ENCODE measurements around the gene CSRP1.
A peak's percentile ranks its signal among the peaks of the same experiment; 100 is the strongest.

The CSRP1 gene

GRCh38 chr1:201461645-201462441, 45.1 kb downstream of the CSRP1 start:
- Histone ChIP-seq H3K4me1 (ENCODE audit: control insufficient read depth, insufficient read depth, low read length, poor library complexity, severe bottlenecking) (peaks cover 51% of the 10 kb centered on the region), H3K36me3 (ENCODE audit: control insufficient read depth, insufficient read depth, low read length) (peaks cover 26% of the 10 kb centered on the region), H3K27ac (ENCODE audit: low read depth, low read length, severe bottlenecking) (peak overlapping the region; percentile 95), H3K4me3 (ENCODE audit: extremely low read depth, insufficient read depth, low read length, poor library complexity, severe bottlenecking) (no peak overlapping the region), H3K9me3 (ENCODE audit: control insufficient read depth, low read length) (no peaks in the 10 kb centered on the region)
- 80 to 87% methylated on average over 11 to 13 of the region's 13 CpGs for WGBS, 2 experiments (ENCODE audit: insufficient coverage in 2 of 2)

GRCh38 chr1:201460814-201461644, 45.9 kb downstream of the CSRP1 start:
- H3K9me3 ChIP-seq (ENCODE audit: control insufficient read depth, low read length), result no peaks in the 10 kb centered on the region
- peaks cover 54% of the 10 kb centered on the region for H3K4me1 ChIP-seq (ENCODE audit: control insufficient read depth, insufficient read depth, low read length, poor library complexity, severe bottlenecking)
- peaks cover 21% of the 10 kb centered on the region for H3K36me3 ChIP-seq (ENCODE audit: control insufficient read depth, insufficient read depth, low read length)
- peak overlapping the region; percentile 95 for H3K27ac ChIP-seq (ENCODE audit: low read depth, low read length, severe bottlenecking)
- 83 to 85% methylated on average over 4 to 6 of the region's 8 CpGs for WGBS, 2 experiments (ENCODE audit: insufficient coverage in 2 of 2)
- no peak overlapping the region for H3K4me3 ChIP-seq (ENCODE audit: extremely low read depth, insufficient read depth, low read length, poor library complexity, severe bottlenecking)

GRCh38 chr1:201459775-201460174, 47.1 kb downstream of the CSRP1 start:
- peaks cover 54% of the 10 kb centered on the region for H3K4me1 ChIP-seq (ENCODE audit: control insufficient read depth, insufficient read depth, low read length, poor library complexity, severe bottlenecking)
- H3K9me3 ChIP-seq (ENCODE audit: control insufficient read depth, low read length), result no peaks in the 10 kb centered on the region
- WGBS, 2 experiments (ENCODE audit: insufficient coverage in 2 of 2), result 92 to 100% methylated on average over 4 to 5 of the region's 5 CpGs
- H3K36me3 ChIP-seq (ENCODE audit: control insufficient read depth, insufficient read depth, low read length), result peaks cover 9% of the 10 kb centered on the region
- no peak overlapping the region for H3K4me3 ChIP-seq (ENCODE audit: extremely low read depth, insufficient read depth, low read length, poor library complexity, severe bottlenecking)
- no peak overlapping the region for H3K27ac ChIP-seq (ENCODE audit: low read depth, low read length, severe bottlenecking)

DNA sequence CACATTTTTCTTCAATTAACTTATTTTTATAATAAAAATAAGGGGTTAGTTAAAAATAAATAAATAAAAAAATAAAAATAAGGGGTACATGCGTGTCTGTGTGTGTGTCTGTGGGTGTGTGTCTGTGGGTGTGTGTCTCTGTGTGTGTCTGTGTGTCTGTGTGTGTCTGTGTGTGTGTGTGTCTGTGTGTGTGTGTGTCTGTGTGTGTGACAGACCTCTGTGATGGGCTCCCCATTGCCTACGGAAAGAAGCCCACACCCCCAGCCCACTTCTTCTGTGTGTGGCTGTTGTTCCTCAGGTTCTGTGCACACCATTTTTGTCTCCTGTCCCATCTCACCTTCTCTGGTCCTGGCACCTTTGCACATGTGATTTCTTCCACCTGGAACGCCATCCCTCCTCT, 47.9 kb downstream of the CSRP1 start:
- 94 to 100% methylated on average over 1 to 2 of the region's 3 CpGs for WGBS, 2 experiments (ENCODE audit: insufficient coverage in 2 of 2)
- peaks cover 55% of the 10 kb centered on the region for H3K4me1 ChIP-seq (ENCODE audit: control insufficient read depth, insufficient read depth, low read length, poor library complexity, severe bottlenecking)
- no peak overlapping the region for H3K27ac ChIP-seq (ENCODE audit: low read depth, low read length, severe bottlenecking)
- no peaks in the 10 kb centered on the region for H3K9me3 ChIP-seq (ENCODE audit: control insufficient read depth, low read length)
- no peak overlapping the region for H3K4me3 ChIP-seq (ENCODE audit: extremely low read depth, insufficient read depth, low read length, poor library complexity, severe bottlenecking)
- H3K36me3 ChIP-seq (ENCODE audit: control insufficient read depth, insufficient read depth, low read length), result peaks cover 2% of the 10 kb centered on the region

GRCh38 chr1:201457508-201457960, 49.4 kb downstream of the CSRP1 start:
- Histone ChIP-seq H3K4me1 (ENCODE audit: control insufficient read depth, insufficient read depth, low read length, poor library complexity, severe bottlenecking) (peaks cover 57% of the 10 kb centered on the region), H3K9me3 (ENCODE audit: control insufficient read depth, low read length) (no peaks in the 10 kb centered on the region), H3K36me3 (ENCODE audit: control insufficient read depth, insufficient read depth, low read length) (no peaks in the 10 kb centered on the region), H3K27ac (ENCODE audit: low read depth, low read length, severe bottlenecking) (peak overlapping the region; percentile 99), H3K4me3 (ENCODE audit: extremely low read depth, insufficient read depth, low read length, poor library complexity, severe bottlenecking) (no peak overlapping the region)
- WGBS, 2 experiments (ENCODE audit: insufficient coverage in 2 of 2), result 65 to 93% methylated on average over 3 of the region's 4 CpGs

DNA sequence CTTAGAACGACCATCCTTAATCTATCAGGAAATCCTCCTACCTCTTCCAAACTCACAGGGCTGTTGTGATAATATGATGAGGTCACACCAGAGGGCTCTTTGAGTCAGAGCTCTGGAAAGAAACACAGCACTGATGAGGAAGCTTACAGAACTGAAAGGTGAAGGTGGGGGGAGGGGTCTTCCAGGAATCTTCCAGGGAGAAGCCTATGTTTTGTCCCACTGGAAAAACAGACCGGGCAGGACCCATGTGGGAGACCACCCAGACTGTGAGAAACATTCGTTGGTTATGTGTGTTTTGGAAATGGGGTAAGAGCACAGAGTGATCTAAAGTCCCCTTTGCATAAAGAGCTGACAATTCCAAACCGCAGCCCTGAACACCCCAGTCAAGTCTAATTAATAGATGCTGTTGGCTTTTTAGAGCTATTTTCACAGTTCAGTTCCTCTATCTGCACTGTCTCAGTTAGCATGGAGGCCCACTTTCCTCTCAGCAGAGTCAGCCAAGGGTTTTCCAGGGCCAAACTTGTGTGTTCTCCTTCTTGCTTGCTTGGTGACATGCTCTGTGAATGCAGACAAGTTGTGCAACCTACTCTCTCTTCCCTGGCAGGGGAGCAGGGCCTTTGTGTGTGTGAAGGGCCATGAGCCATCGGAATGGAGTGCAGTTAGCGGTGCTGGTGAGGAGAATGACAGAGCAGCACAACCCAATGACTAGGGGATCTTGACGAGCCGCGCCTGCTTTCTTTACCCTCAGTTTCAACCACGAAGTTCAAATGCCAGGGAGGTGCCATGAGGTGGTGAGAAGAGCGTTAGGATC, 50.2 kb downstream of the CSRP1 start:
- Histone ChIP-seq H3K36me3 (ENCODE audit: control insufficient read depth, insufficient read depth, low read length) (no peaks in the 10 kb centered on the region), H3K27ac (ENCODE audit: low read depth, low read length, severe bottlenecking) (peak overlapping the region; percentile 99), H3K9me3 (ENCODE audit: control insufficient read depth, low read length) (no peaks in the 10 kb centered on the region), H3K4me1 (ENCODE audit: control insufficient read depth, insufficient read depth, low read length, poor library complexity, severe bottlenecking) (peaks cover 55% of the 10 kb centered on the region), H3K4me3 (ENCODE audit: extremely low read depth, insufficient read depth, low read length, poor library complexity, severe bottlenecking) (no peak overlapping the region)
- WGBS, 2 experiments (ENCODE audit: insufficient coverage in 2 of 2), result 60 to 73% methylated on average over 8 of the region's 11 CpGs

DNA sequence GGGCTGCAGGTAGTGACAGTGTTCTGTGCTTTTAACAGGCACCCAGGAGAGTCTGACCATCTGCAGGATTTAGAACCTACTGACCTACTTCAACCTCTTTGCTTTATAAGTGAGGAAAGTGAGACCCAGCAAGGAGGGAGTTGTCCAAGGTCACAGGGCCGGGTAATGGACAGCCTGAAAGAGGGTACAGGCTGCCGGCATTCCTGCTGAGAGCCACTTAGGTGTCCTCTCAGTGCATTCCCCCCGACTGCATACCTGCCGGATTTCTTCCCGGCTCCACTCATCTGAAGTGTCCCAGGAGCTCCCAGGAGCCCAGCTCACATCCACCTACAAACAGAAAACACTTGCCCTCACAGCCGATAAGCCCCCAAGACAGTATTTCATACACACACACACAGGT, 51.8 kb downstream of the CSRP1 start:
- Histone ChIP-seq H3K4me1 (ENCODE audit: control insufficient read depth, insufficient read depth, low read length, poor library complexity, severe bottlenecking) (peaks cover 52% of the 10 kb centered on the region), H3K36me3 (ENCODE audit: control insufficient read depth, insufficient read depth, low read length) (no peaks in the 10 kb centered on the region), H3K9me3 (ENCODE audit: control insufficient read depth, low read length) (no peaks in the 10 kb centered on the region), H3K4me3 (ENCODE audit: extremely low read depth, insufficient read depth, low read length, poor library complexity, severe bottlenecking) (no peak overlapping the region), H3K27ac (ENCODE audit: low read depth, low read length, severe bottlenecking) (no peak overlapping the region)
- 69 to 84% methylated on average over 5 to 6 of the region's 6 CpGs for WGBS, 2 experiments (ENCODE audit: insufficient coverage in 2 of 2)

DNA sequence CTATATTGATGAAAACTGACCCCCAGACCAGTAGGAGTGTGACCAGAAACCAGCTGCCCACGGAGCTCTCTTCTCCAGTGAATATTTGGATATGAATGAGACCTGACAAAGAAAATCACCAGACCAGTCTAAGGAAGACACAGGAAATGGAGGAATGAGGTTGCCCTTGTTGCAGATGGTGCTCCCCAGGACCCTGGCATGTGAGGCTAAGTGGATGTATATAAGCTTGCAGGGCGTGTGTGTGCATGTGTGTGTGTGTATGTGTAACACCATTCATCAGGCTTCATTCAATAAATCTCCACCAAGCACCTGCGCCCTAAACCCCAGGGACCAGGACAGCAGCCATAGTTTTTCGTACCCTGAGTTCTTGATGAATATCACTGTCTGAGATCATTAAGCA, 52.3 kb downstream of the CSRP1 start:
- peaks cover 51% of the 10 kb centered on the region for H3K4me1 ChIP-seq (ENCODE audit: control insufficient read depth, insufficient read depth, low read length, poor library complexity, severe bottlenecking)
- WGBS, 2 experiments (ENCODE audit: insufficient coverage in 2 of 2), result 86 to 90% methylated on average over 1 to 2 of the region's 4 CpGs
- H3K27ac ChIP-seq (ENCODE audit: low read depth, low read length, severe bottlenecking), result no peak overlapping the region
- no peaks in the 10 kb centered on the region for H3K9me3 ChIP-seq (ENCODE audit: control insufficient read depth, low read length)
- H3K4me3 ChIP-seq (ENCODE audit: extremely low read depth, insufficient read depth, low read length, poor library complexity, severe bottlenecking), result no peak overlapping the region
- no peaks in the 10 kb centered on the region for H3K36me3 ChIP-seq (ENCODE audit: control insufficient read depth, insufficient read depth, low read length)

DNA sequence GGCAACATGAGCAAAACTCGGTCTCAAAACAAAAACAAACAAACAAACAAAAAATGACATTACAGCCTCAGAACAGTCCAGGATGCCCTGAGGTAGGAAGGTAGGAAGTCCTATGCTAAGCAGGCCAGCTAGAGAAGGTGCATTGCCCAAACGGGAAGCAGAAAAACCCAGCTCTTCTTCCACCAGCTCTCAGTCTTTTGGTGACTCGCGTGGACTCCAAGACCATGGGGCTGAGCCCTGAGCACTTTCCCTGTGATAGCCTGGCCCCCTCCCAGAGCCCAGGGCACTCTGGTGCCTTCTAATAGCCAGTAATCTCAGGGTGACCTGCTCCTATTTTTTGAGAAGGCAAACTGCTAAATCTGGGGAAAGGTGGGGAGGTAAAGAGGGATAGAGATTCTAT, 54.1 kb downstream of the CSRP1 start:
- H3K27ac ChIP-seq (ENCODE audit: low read depth, low read length, severe bottlenecking), result no peak overlapping the region
- WGBS, 2 experiments (ENCODE audit: insufficient coverage in 2 of 2), result 50 to 72% methylated on average over 2 to 3 of the region's 4 CpGs
- peaks cover 59% of the 10 kb centered on the region for H3K4me1 ChIP-seq (ENCODE audit: control insufficient read depth, insufficient read depth, low read length, poor library complexity, severe bottlenecking)
- no peak overlapping the region for H3K4me3 ChIP-seq (ENCODE audit: extremely low read depth, insufficient read depth, low read length, poor library complexity, severe bottlenecking)
- H3K36me3 ChIP-seq (ENCODE audit: control insufficient read depth, insufficient read depth, low read length), result no peaks in the 10 kb centered on the region
- H3K9me3 ChIP-seq (ENCODE audit: control insufficient read depth, low read length), result no peaks in the 10 kb centered on the region

- Histone ChIP-seq H3K9me3 (ENCODE audit: control insufficient read depth, low read length) (no peaks in the 10 kb centered on the region), H3K4me1 (ENCODE audit: control insufficient read depth, insufficient read depth, low read length, poor library complexity, severe bottlenecking) (peaks cover 39% of the 10 kb centered on the region), H3K36me3 (ENCODE audit: control insufficient read depth, insufficient read depth, low read length) (no peaks in the 10 kb centered on the region), H3K27ac (ENCODE audit: low read depth, low read length, severe bottlenecking) (peak overlapping the region; percentile 65), H3K4me3 (ENCODE audit: extremely low read depth, insufficient read depth, low read length, poor library complexity, severe bottlenecking) (no peak overlapping the region)
- WGBS, 2 experiments (ENCODE audit: insufficient coverage in 2 of 2), result 42 to 45% methylated on average over 9 to 10 of the region's 12 CpGs
Measured at GRCh38 chr1:201450721-201451291, 56.1 kb downstream of the CSRP1 start.
